Endothelial cell of umbilical vein (primary cell): ENCODE measurements around the gene CCDC7. TPM values are rescaled to one million over a fixed set of nuclear protein-coding genes. Genes with fewer than 3 reads are reported as not detected.

Source experiments
- BruUV-seq: library from RNA; stranded (reverse); fragments of 400-500 nt; replicated peaks from 2 replicates; lab custom pipeline; 2021; lab: Mats Ljungman, UMichigan
- CTCF ChIA-PET: fragments of 300-600, 350-600 bp; sonication (Branson Sonifier 250); formaldehyde crosslinking; loops from one replicate; lab custom pipeline; 2021; ENCODE audit warnings: antibody characterized with exemption, inconsistent platforms; lab: Charles Lee
- POLR2A ChIA-PET: fragments of 300-600, 350-600 bp; sonication (Branson Sonifier 250); formaldehyde crosslinking; loops from one replicate; lab custom pipeline; 2021; ENCODE audit warnings: antibody characterized with exemption, inconsistent platforms; lab: Charles Lee
- DNase-seq: peaks from one replicate; pipeline ENCODE4 v3.0.0-alpha.2; 2011; ENCODE audit warnings: low read depth, low spot score
- FAIRE-seq: peaks from 2 replicates; lab custom pipeline; 2011; peaks lifted over from hg19 to GRCh38; lab: Jason Lieb, UNC
- H2AFZ ChIP-seq: 2 replicates; pipeline ENCODE4 v1.6.0; 2012; ENCODE audit warnings: low read depth, low read length, control low read depth, inconsistent platforms
- H3K27ac ChIP-seq: 2 replicates; pipeline ENCODE4 v1.5.1; 2011; ENCODE audit warnings: low read depth, mild to moderate bottlenecking, control low read depth, low read length, moderate library complexity; ENCODE audit not compliant: insufficient read depth
- H3K27me3 ChIP-seq, 2 experiments: 2 replicates each; pipeline versions ENCODE4 v1.6.0 to v1.6.1; 2011; ENCODE audit warnings: low read length in 2 of 2, mixed read lengths in 1 of 2; ENCODE audit not compliant: control insufficient read depth in 2 of 2, insufficient read depth in 2 of 2
- H3K36me3 ChIP-seq, 2 experiments: 2 replicates in 1 of 2; 3 replicates in 1 of 2; pipeline ENCODE4 v1.5.1; 2011; ENCODE audit warnings: low read length in 2 of 2, mild to moderate bottlenecking in 1 of 2, moderate library complexity in 1 of 2; ENCODE audit not compliant: control insufficient read depth in 2 of 2, insufficient read depth in 2 of 2; ENCODE audit errors: extremely low read depth in 1 of 2
- H3K4me1 ChIP-seq: 3 replicates; pipeline ENCODE4 v1.5.1; 2011; ENCODE audit warnings: mild to moderate bottlenecking, low read length; ENCODE audit not compliant: control insufficient read depth, insufficient read depth; ENCODE audit errors: extremely low read depth
- H3K4me2 ChIP-seq: 2 replicates; pipeline ENCODE4 v1.6.1; 2011; ENCODE audit warnings: low read length, control low read depth, mixed read lengths; ENCODE audit not compliant: insufficient read depth
- H3K4me3 ChIP-seq, 3 experiments: fragments of 200-600 bp in 1 of 3; sonication (generic), shearing (Covaris generic) in 1 of 3; replicated peaks in 1 of 3; 2 replicates each; pipeline ENCODE4 v1.5.1; 2011 to 2016; ENCODE audit warnings: control low read depth in 3 of 3, low read length in 3 of 3, mild to moderate bottlenecking in 2 of 3, inconsistent platforms in 1 of 3, low read depth in 1 of 3, moderate library complexity in 1 of 3; ENCODE audit not compliant: insufficient read depth in 1 of 3
- H3K79me2 ChIP-seq: 2 replicates; pipeline ENCODE4 v1.6.0; 2012; ENCODE audit warnings: low read length, inconsistent platforms; ENCODE audit not compliant: control insufficient read depth, insufficient read depth
- H3K9ac ChIP-seq: replicated peaks from 2 replicates; pipeline ENCODE3; 2011; ENCODE audit warnings: low read length, control low read depth; ENCODE audit not compliant: insufficient read depth; ENCODE audit errors: extremely low read depth
- H3K9me1 ChIP-seq: replicated peaks from 3 replicates; pipeline ENCODE4 v1.6.0; 2011; ENCODE audit warnings: mild to moderate bottlenecking, low read length; ENCODE audit not compliant: control insufficient read depth, insufficient read depth; ENCODE audit errors: extremely low read depth
- H3K9me3 ChIP-seq: replicated peaks from 2 replicates; pipeline ENCODE4 v1.5.1; 2012; ENCODE audit warnings: low read length, inconsistent platforms; ENCODE audit not compliant: control insufficient read depth, insufficient read depth
- H4K20me1 ChIP-seq: replicated peaks from 2 replicates; pipeline ENCODE3; 2011; ENCODE audit warnings: mild to moderate bottlenecking, low read length; ENCODE audit not compliant: control insufficient read depth, insufficient read depth; ENCODE audit errors: extremely low read depth
- EZH2 ChIP-seq: IDR thresholded peaks from 2 replicates; pipeline ENCODE4 v1.6.1; 2012; ENCODE audit warnings: borderline replicate concordance, low read depth, mild to moderate bottlenecking, moderate library complexity, low read length, inconsistent platforms; ENCODE audit not compliant: severe bottlenecking
- FOS ChIP-seq: IDR thresholded peaks from 2 replicates; pipeline ENCODE4 v1.6.1; 2011; ENCODE audit warnings: mild to moderate bottlenecking, low read length, moderate library complexity, borderline replicate concordance; ENCODE audit not compliant: insufficient read depth
- GATA2 ChIP-seq: IDR thresholded peaks from 2 replicates; pipeline ENCODE4 v1.7.0; 2011; ENCODE audit warnings: low read depth, mild to moderate bottlenecking, moderate library complexity, mixed read lengths, low read length; ENCODE audit not compliant: insufficient read length, insufficient read depth
- JUN ChIP-seq: IDR thresholded peaks from 2 replicates; pipeline ENCODE4 v1.6.1; 2011; ENCODE audit warnings: borderline replicate concordance, low read depth; ENCODE audit not compliant: insufficient read length, insufficient read depth
- MAX ChIP-seq: IDR thresholded peaks from 2 replicates; pipeline ENCODE4 v1.6.1; 2011; ENCODE audit not compliant: insufficient read depth, insufficient read length
- MYC ChIP-seq: IDR thresholded peaks from one replicate; pipeline ENCODE4 v1.6.1; 2011; ENCODE audit warnings: mild to moderate bottlenecking, low read depth, low read length
- POLR2A ChIP-seq: IDR thresholded peaks from 2 replicates; pipeline ENCODE4 v1.6.1; 2012; ENCODE audit warnings: low read depth, mild to moderate bottlenecking, control low read depth, low read length
- POLR2AphosphoS5 ChIP-seq: IDR thresholded peaks from 2 replicates; pipeline ENCODE4 v1.6.1; 2012; ENCODE audit warnings: low read depth, mild to moderate bottlenecking, control low read depth, low read length, moderate library complexity; ENCODE audit not compliant: insufficient read depth
- dilution Hi-C: fragments of 300-500 bp; cut with MboI; formaldehyde crosslinking; loops from one replicate; pipeline ENCODE4 v1.15.0; 2019; ENCODE audit warnings: low sequenced_read_pairs; ENCODE audit not compliant: extremely low pct_ligation_motif_present
- intact Hi-C: fragments of 100-400 bp; cut with micrococcal nuclease; formaldehyde crosslinking; loops from one replicate; pipeline ENCODE4 v1.10.0; 2022
- polyA plus RNA-seq, 4 experiments: library from polyadenylated mRNA; depleted of rRNA in 3 of 4; stranded (reverse) in 3 of 4; unstranded in 1 of 4; fragments of >200 nt; gene quantifications; 2 replicates each; pipeline versions ENCODE4 v1.2.1 to v1.2.3, GENCODE V29; 2011 to 2012; ENCODE audit warnings: missing spikeins in 1 of 4
- total RNA-seq: library from RNA; stranded (reverse); gene quantifications from 2 replicates; pipeline ENCODE4 v1.2.3, GENCODE V29; 2021
- TF ChIP-seq, protein P1 (sequence below), 2 donors: IDR thresholded peaks; 1 replicate in 1 of 2; 2 replicates in 1 of 2; pipeline ENCODE4 v1.5.1; 2011; ENCODE audit warnings: low read length in 2 of 2, mild to moderate bottlenecking in 2 of 2, moderate library complexity in 2 of 2, control low read depth in 1 of 2, inconsistent platforms in 1 of 2, low read depth in 1 of 2; ENCODE audit not compliant: insufficient read depth in 1 of 2; ENCODE audit errors: extremely low read depth in 1 of 2

The CCDC7 gene
- total and polyA plus RNA-seq, 2 donors (not counting 3 experiments of a cell fraction or from before 2014, with no cell fraction given), result 0.35 to 8.2 TPM

DNA sequence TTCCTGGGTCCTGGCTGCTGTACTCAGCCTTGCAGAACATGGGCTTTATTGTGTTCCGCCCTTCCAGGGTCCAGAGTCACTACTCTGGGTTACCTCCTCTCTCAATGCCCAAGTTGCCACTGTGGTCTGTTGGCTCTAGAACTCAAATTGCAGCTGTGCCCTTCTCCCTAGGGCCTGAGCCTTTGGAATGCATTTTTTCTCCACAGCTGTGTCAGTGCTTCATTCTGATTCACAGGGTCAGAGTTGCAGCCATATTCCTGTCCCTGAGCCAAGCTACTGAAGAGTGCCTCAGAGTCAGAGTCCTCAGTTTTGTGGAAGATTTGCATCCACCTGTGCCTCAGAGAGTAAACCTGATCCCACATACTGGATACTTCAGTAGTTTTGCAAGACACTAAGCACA, 344.5 kb downstream of the CCDC7 start:
- H2AFZ ChIP-seq, result no peak overlapping the region
- no peaks in the 10 kb centered on the region for H3K9me1 ChIP-seq
- no peak overlapping the region for H3K9ac ChIP-seq
- no peaks in the 10 kb centered on the region for H4K20me1 ChIP-seq
- H3K4me1 ChIP-seq, result no peaks in the 10 kb centered on the region
- no peak overlapping the region for H3K4me2 ChIP-seq
- H3K36me3 ChIP-seq, result no peaks in the 10 kb centered on the region
- intact Hi-C loops (loop anchor here (10.0 kb wide), 2 partner anchors 404 to 1844 kb away; no protein-coding TSS in a partner anchor), dilution Hi-C loops (no loop called here)
- FAIRE-seq (no peak), DNase-seq (no peak)
- no peak for TF ChIP-seq MAX
- no peak for TF ChIP-seq MYC
- no peak for TF ChIP-seq POLR2A
- TF ChIP-seq, protein P1, sequence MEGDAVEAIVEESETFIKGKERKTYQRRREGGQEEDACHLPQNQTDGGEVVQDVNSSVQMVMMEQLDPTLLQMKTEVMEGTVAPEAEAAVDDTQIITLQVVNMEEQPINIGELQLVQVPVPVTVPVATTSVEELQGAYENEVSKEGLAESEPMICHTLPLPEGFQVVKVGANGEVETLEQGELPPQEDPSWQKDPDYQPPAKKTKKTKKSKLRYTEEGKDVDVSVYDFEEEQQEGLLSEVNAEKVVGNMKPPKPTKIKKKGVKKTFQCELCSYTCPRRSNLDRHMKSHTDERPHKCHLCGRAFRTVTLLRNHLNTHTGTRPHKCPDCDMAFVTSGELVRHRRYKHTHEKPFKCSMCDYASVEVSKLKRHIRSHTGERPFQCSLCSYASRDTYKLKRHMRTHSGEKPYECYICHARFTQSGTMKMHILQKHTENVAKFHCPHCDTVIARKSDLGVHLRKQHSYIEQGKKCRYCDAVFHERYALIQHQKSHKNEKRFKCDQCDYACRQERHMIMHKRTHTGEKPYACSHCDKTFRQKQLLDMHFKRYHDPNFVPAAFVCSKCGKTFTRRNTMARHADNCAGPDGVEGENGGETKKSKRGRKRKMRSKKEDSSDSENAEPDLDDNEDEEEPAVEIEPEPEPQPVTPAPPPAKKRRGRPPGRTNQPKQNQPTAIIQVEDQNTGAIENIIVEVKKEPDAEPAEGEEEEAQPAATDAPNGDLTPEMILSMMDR (IDR thresholded peaks at IDR 0.05; ENCODE audit: extremely low read depth in 1 of 2, insufficient read depth in 1 of 2, low read depth in 1 of 2, low read length in 2 of 2), result no peak
- TF ChIP-seq EZH2, result no peak
- no peak for TF ChIP-seq GATA2
- TF ChIP-seq POLR2AphosphoS5, result no peak
- no peak for TF ChIP-seq JUN
- TF ChIP-seq FOS, result no peak
- no TSS peak for BruUV-seq
- ChIA-PET CTCF (no interaction called here), POLR2A (no interaction called here)
- H3K27me3 ChIP-seq, result peaks cover 0 to 2% of the 10 kb centered on the region in 2 experiments
- H3K79me2 ChIP-seq, result no peaks in the 10 kb centered on the region
- no peak overlapping the region for H3K27ac ChIP-seq
- no peak overlapping the region for H3K4me3 ChIP-seq
- H3K9me3 ChIP-seq, result no peaks in the 10 kb centered on the region
